ENCODE measurements around the gene DICER1. TPM values are rescaled to one million over a fixed set of nuclear protein-coding genes. Genes with fewer than 3 reads are reported as not detected.
"Not testable (repeated sequence)": the region's sequence is repeated elsewhere in the genome, so short reads cannot be mapped to it uniquely, and the experiment has no call there.

The DICER1 gene, protein sequence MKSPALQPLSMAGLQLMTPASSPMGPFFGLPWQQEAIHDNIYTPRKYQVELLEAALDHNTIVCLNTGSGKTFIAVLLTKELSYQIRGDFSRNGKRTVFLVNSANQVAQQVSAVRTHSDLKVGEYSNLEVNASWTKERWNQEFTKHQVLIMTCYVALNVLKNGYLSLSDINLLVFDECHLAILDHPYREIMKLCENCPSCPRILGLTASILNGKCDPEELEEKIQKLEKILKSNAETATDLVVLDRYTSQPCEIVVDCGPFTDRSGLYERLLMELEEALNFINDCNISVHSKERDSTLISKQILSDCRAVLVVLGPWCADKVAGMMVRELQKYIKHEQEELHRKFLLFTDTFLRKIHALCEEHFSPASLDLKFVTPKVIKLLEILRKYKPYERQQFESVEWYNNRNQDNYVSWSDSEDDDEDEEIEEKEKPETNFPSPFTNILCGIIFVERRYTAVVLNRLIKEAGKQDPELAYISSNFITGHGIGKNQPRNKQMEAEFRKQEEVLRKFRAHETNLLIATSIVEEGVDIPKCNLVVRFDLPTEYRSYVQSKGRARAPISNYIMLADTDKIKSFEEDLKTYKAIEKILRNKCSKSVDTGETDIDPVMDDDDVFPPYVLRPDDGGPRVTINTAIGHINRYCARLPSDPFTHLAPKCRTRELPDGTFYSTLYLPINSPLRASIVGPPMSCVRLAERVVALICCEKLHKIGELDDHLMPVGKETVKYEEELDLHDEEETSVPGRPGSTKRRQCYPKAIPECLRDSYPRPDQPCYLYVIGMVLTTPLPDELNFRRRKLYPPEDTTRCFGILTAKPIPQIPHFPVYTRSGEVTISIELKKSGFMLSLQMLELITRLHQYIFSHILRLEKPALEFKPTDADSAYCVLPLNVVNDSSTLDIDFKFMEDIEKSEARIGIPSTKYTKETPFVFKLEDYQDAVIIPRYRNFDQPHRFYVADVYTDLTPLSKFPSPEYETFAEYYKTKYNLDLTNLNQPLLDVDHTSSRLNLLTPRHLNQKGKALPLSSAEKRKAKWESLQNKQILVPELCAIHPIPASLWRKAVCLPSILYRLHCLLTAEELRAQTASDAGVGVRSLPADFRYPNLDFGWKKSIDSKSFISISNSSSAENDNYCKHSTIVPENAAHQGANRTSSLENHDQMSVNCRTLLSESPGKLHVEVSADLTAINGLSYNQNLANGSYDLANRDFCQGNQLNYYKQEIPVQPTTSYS (N-terminal part only)
- total RNA-seq (2012; rRNA removed): 29.2 and 30.6 TPM in 2 replicates

DNA sequence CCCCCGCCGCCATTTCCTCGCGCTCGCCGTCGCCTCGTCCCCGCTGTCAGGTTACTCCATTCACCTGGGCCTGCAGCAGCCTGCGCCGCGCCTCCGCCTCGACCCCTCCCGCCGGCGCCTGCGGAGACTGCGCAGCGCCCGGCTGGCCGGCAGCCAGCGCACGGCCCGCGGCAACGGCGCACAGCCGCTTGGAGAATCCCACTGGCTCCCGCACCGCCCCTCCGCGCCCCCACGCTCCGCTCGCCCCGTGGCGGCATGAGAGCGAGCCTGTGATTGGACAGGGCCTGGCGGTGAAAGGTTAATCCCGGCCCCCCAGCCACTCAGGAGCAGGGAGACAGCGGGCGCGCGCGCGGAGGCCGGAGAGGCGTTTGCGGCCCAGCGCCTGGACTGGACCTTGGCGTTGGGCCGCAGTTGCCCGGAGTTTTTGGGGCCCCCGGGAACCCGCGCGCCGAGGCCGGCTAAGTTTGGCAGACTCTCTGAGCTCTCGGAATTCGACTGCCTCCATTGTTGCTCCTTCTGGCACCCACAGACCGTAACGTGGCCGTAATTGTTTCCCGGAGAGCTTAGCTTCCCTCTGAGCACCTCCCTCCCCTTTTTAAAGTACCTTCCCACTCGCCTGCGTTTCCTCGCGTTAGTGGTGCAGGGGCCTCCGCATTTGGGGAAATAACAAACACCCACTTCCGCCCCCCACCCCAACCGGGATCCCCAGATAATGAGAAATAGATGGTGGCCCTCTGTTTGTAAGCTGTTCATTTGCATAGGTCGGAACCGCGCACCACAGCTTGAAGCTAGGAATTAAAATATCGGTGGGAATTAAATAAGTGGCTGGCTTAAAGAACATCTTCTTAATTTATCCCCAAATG is at the start of gene DICER1:
DICER1 (minus strand) TSS at position 203 of the 863 bp plus-strand sequence. CDS start 24,071 bp downstream, outside the sequence.
- H3K9ac ChIP-seq (ENCODE audit: low read depth, low read length): peak within 1 kb of the TSS; percentile 93
- no peaks in the 10 kb centered on the region for H3K9me3 ChIP-seq (replicated peaks; ENCODE audit: low read length)
- no peaks in the 10 kb centered on the region for H3K36me3 ChIP-seq (ENCODE audit: insufficient read depth, low read length)
- H3K4me1 ChIP-seq (ENCODE audit: control insufficient read depth, insufficient read depth, low read length): peaks cover 29% of the 10 kb centered on the region
- H3K4me2 ChIP-seq (ENCODE audit: low read length): peak within 1 kb of the TSS; percentile 87
- peak within 1 kb of the TSS; percentile 76 for H3K4me3 ChIP-seq (ENCODE audit: low read length)
- H3K27me3 ChIP-seq (ENCODE audit: control insufficient read depth, insufficient read depth, low read length): no peaks in the 10 kb centered on the region

DNA sequence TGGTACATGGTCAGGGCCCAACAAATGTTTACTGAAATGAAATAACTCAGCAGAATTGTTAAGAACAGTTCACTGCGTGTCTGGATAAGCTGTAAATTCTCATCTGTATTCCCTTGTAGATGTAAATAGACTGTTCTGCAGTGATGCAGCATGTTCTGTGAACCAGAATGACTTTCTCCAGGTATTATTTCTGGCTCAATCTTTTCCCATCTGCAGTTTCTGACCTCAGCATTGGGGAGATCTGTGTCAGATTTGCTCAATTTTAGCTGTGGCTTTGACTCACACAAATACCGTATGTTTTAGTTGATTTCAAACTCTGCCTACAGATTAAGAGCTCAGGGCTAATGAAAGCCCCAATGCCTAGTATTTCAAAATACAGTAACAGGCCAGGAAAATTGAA is 49.2 kb upstream of the DICER1 start:
- H3K4me2 ChIP-seq (ENCODE audit: low read length): no peak overlapping the region
- H3K9me3 ChIP-seq (replicated peaks; ENCODE audit: low read length): no peaks in the 10 kb centered on the region
- no peaks in the 10 kb centered on the region for H3K4me1 ChIP-seq (ENCODE audit: control insufficient read depth, insufficient read depth, low read length)
- no peak overlapping the region for H3K4me3 ChIP-seq (ENCODE audit: low read length)
- H3K36me3 ChIP-seq (ENCODE audit: insufficient read depth, low read length): no peaks in the 10 kb centered on the region
- no peaks in the 10 kb centered on the region for H3K27me3 ChIP-seq (ENCODE audit: control insufficient read depth, insufficient read depth, low read length)
- H3K9ac ChIP-seq (ENCODE audit: low read depth, low read length): no peak overlapping the region

DNA sequence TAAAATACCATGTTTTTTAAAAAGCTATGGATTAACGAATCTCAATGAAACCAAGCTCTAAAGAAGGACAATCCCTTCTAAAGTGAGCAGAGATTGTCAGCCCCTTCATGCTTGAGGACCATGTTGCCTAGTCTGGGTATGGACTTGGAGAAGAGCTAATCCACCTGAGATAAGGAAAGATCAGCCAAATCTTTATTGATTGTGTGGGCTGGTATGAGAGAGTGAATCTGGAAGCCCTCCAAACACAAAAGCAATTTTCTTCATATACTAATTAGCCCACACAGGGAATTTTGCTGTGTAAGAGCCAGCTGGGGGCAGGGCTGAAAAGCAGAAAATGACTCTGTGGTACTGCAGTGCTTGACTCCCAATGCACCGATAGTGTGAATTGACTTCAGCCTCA is 47.4 kb upstream of the DICER1 start:
- no peak overlapping the region for H3K4me2 ChIP-seq (ENCODE audit: low read length)
- no peaks in the 10 kb centered on the region for H3K4me1 ChIP-seq (ENCODE audit: control insufficient read depth, insufficient read depth, low read length)
- H3K9me3 ChIP-seq (replicated peaks; ENCODE audit: low read length): no peaks in the 10 kb centered on the region
- no peaks in the 10 kb centered on the region for H3K36me3 ChIP-seq (ENCODE audit: insufficient read depth, low read length)
- no peak overlapping the region for H3K9ac ChIP-seq (ENCODE audit: low read depth, low read length)
- H3K27me3 ChIP-seq (ENCODE audit: control insufficient read depth, insufficient read depth, low read length): no peaks in the 10 kb centered on the region
- H3K4me3 ChIP-seq (ENCODE audit: low read length): no peak overlapping the region

DNA sequence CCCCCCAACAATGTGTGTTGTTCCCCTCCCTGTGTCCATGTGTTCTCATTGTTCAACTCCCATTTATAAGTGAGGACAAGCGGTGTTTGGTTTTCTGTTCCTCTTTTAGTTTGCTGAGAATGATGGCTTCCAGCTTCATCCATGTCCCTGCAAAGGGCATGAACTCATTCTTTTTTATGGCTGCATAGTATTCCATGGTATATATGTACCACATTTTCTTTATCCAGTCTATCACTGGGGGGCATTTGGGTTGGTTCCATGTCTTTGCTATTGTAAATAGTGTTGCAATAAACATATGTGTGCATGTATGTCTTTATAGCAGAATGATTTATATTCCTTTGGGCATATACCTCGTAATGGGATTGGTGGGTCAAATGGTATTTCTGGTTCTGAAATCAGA is 44.4 kb upstream of the DICER1 start:
- not testable (repeated sequence) for H3K9me3 ChIP-seq (replicated peaks; ENCODE audit: low read length); H3K9ac ChIP-seq (ENCODE audit: low read depth, low read length); H3K27me3 ChIP-seq (ENCODE audit: control insufficient read depth, insufficient read depth, low read length); H3K4me3 ChIP-seq (ENCODE audit: low read length); H3K4me2 ChIP-seq (ENCODE audit: low read length); H3K4me1 ChIP-seq (ENCODE audit: control insufficient read depth, insufficient read depth, low read length); H3K36me3 ChIP-seq (ENCODE audit: insufficient read depth, low read length)

DNA sequence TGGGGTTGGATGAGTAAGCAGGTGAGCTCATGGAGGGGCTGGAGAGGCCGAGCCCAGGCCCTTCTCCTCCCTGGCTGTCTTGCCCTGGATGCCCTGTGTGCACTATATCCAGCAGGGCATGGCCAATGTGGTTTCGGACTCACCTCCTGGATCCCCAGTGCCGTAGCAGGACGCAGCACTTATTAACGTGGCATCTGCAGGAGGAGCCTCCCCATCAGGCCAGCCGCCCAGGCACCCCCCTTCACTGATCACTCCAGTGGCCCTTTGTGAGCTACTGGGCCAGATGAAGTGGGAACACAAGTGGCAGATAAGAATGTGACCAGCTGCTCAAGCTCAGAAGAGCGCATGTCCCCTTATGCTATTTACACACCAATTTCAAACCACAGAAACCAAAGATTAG is 43.1 kb upstream of the DICER1 start:
- no peaks in the 10 kb centered on the region for H3K9me3 ChIP-seq (replicated peaks; ENCODE audit: low read length)
- no peaks in the 10 kb centered on the region for H3K4me1 ChIP-seq (ENCODE audit: control insufficient read depth, insufficient read depth, low read length)
- H3K9ac ChIP-seq (ENCODE audit: low read depth, low read length): no peak overlapping the region
- no peaks in the 10 kb centered on the region for H3K36me3 ChIP-seq (ENCODE audit: insufficient read depth, low read length)
- no peaks in the 10 kb centered on the region for H3K27me3 ChIP-seq (ENCODE audit: control insufficient read depth, insufficient read depth, low read length)
- H3K4me3 ChIP-seq (ENCODE audit: low read length): no peak overlapping the region
- no peak overlapping the region for H3K4me2 ChIP-seq (ENCODE audit: low read length)

DNA sequence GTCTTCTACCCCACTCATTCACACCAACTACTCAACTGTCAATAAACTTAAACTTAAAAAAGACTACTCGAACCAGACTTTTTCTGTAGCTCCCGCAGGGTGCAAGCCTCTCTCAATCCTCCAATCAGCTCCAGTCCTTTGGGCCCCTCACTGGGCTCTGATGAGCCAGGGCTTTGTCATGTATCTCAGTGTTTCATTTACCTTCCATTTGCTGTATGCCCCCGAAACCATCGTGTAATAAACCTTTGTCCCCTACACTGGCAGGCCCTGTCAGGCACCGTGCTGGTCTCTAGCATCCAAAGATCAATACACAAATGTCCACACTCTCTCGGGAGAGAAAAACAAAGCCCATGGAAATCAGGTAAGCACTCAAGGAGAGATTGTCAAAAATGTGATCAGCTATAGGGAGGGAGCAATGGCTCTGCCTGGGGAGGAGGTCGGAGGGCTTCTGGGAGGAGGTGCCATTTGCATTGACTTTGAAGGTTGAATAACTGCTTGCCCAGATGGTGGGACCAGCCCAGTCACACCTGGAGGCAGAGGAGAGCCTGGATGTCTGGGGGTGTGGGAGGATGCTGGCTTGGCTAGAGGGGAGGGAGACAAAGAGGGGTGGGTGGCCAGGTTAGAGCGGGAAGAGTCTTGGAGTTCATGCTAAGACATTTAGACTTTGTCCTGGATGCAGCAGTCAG is 42.1 kb upstream of the DICER1 start:
- H3K4me1 ChIP-seq (ENCODE audit: control insufficient read depth, insufficient read depth, low read length): no peaks in the 10 kb centered on the region
- H3K4me3 ChIP-seq (ENCODE audit: low read length): no peak overlapping the region
- H3K9me3 ChIP-seq (replicated peaks; ENCODE audit: low read length): no peaks in the 10 kb centered on the region
- no peak overlapping the region for H3K9ac ChIP-seq (ENCODE audit: low read depth, low read length)
- no peaks in the 10 kb centered on the region for H3K27me3 ChIP-seq (ENCODE audit: control insufficient read depth, insufficient read depth, low read length)
- no peaks in the 10 kb centered on the region for H3K36me3 ChIP-seq (ENCODE audit: insufficient read depth, low read length)
- H3K4me2 ChIP-seq (ENCODE audit: low read length): no peak overlapping the region

DNA sequence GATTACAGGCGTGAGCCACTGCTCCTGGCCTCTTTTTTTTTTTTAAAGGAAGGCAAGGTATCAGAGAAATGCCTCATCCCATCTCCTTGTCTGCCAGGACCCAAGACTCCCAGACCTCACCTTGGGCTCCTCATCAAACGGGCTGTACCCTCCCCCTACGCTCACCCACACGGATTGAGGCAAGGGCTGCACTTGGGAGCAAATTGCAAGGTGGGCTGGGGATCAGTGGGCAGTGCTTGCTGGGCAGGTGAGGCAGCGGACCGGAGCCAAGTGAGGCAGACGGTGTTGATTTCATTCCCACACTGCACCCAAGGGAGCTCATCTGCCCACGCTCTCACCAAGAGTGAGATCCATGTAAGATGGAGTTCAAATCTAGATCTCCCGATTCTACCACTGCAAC is 41.0 kb upstream of the DICER1 start:
- Histone ChIP-seq H3K9ac (ENCODE audit: low read depth, low read length) (no peak overlapping the region), H3K4me1 (ENCODE audit: control insufficient read depth, insufficient read depth, low read length) (no peaks in the 10 kb centered on the region), H3K4me2 (ENCODE audit: low read length) (no peak overlapping the region), H3K27me3 (ENCODE audit: control insufficient read depth, insufficient read depth, low read length) (no peaks in the 10 kb centered on the region), H3K36me3 (ENCODE audit: insufficient read depth, low read length) (no peaks in the 10 kb centered on the region), H3K9me3 (replicated peaks; ENCODE audit: low read length) (no peaks in the 10 kb centered on the region), H3K4me3 (ENCODE audit: low read length) (no peak overlapping the region)

DNA sequence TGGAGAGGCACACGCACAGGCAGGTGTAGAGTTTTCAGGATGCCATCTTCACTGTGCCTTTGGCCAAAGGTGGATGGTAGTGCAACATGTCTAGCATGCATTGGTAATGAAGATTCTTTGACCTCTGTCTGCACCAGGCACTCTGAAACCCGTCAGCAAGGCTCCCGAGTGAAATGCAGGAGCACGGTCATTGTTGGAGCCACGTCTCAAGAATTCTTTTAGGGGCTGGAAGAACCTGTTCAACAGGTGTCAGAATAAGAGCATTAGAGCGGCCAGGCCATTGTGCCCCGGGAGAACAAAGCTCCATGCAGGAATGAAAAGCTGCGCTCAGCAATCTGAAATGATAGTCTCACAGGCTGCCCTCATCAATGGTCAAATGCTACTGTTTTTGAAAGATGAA is 40.2 kb upstream of the DICER1 start:
- no peaks in the 10 kb centered on the region for H3K36me3 ChIP-seq (ENCODE audit: insufficient read depth, low read length)
- H3K9me3 ChIP-seq (replicated peaks; ENCODE audit: low read length): no peaks in the 10 kb centered on the region
- no peak overlapping the region for H3K4me3 ChIP-seq (ENCODE audit: low read length)
- no peak overlapping the region for H3K9ac ChIP-seq (ENCODE audit: low read depth, low read length)
- H3K4me1 ChIP-seq (ENCODE audit: control insufficient read depth, insufficient read depth, low read length): no peaks in the 10 kb centered on the region
- no peak overlapping the region for H3K4me2 ChIP-seq (ENCODE audit: low read length)
- no peaks in the 10 kb centered on the region for H3K27me3 ChIP-seq (ENCODE audit: control insufficient read depth, insufficient read depth, low read length)

DNA sequence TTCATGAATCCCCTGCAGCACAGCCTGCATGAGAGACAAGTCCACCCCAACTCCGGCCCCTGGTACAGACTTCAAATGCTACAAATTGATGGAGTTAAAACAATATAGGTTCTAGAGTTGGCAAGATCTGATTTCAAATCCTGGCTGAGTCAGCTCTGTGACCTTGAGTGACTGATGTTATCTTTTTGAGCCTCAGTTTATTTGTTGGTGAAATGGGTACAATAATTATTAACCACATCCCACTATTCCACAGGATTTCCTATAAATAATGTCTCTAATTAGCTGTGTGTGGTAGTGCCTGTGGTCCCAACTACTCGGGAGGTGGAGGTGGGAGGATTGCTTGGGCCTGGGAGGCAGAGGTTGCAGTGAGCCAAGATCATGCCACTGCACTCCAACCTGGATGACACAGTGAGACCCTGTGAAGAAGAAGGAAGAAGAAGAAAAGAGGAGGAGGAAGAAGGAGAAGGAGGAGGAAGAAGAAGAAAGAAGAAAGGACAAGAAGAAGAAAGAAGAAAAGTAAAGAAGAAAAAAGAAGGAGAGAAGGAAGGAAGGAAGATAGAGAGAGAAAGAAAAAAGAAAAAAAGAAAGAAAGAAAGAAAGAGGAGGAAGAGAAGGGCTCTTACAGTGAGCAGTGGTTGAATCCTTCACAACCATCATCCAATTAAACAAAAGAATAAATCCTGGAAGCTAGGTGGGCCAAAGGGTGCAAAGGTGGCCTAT is 39.7 kb upstream of the DICER1 start:
- Histone ChIP-seq H3K27me3 (ENCODE audit: control insufficient read depth, insufficient read depth, low read length) (no peaks in the 10 kb centered on the region), H3K9me3 (replicated peaks; ENCODE audit: low read length) (no peaks in the 10 kb centered on the region), H3K4me3 (ENCODE audit: low read length) (no peak overlapping the region), H3K36me3 (ENCODE audit: insufficient read depth, low read length) (no peaks in the 10 kb centered on the region), H3K9ac (ENCODE audit: low read depth, low read length) (no peak overlapping the region), H3K4me2 (ENCODE audit: low read length) (no peak overlapping the region), H3K4me1 (ENCODE audit: control insufficient read depth, insufficient read depth, low read length) (no peaks in the 10 kb centered on the region)

DNA sequence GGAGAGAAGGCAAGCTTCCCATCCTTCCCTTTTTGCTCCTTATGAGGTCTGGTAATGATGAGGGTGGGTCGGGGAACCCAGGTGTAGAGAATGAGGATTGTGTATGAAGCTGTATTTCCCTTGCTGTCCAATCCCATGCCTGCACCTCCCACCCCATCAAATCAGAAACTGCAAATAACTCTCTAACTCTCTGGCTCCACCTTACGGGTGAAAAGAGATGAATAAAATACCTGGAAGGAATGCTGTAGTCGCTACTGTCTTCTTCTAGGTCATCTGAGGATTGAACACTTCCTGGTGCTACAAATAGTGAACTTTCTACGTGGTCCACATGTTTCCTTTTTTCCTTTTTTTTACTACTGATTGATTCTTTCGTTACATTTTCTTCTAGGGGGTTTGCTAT is 38.9 kb upstream of the DICER1 start:
- Histone ChIP-seq H3K9ac (ENCODE audit: low read depth, low read length) (no peak overlapping the region), H3K27me3 (ENCODE audit: control insufficient read depth, insufficient read depth, low read length) (no peaks in the 10 kb centered on the region), H3K4me1 (ENCODE audit: control insufficient read depth, insufficient read depth, low read length) (no peaks in the 10 kb centered on the region), H3K4me2 (ENCODE audit: low read length) (no peak overlapping the region), H3K9me3 (replicated peaks; ENCODE audit: low read length) (no peaks in the 10 kb centered on the region), H3K4me3 (ENCODE audit: low read length) (no peak overlapping the region), H3K36me3 (ENCODE audit: insufficient read depth, low read length) (no peaks in the 10 kb centered on the region)
